K562 (cell line): ENCODE results near the gene KIF23. TPM values are rescaled to one million over a fixed set of nuclear protein-coding genes. Genes with fewer than 3 reads are reported as not detected.

Experiments
- AFF4 ChIP-seq: sonication (generic); formaldehyde crosslinking; IDR thresholded peaks from 2 replicates; pipeline ENCODE4 v1.8.0; 2023; ENCODE audit warnings: mild to moderate bottlenecking, missing genetic modification reagents
- ATF1 ChIP-seq, 2 experiments: fragments of 450-650 bp in 1 of 2; IDR thresholded peaks; 2 replicates each; pipeline ENCODE4 v1.6.1; 2016; ENCODE audit warnings: missing compliant biosample characterization in 1 of 2, missing genetic modification characterization in 1 of 2
- BRCA1 ChIP-seq, 2 experiments: fragments of 450-650 bp in 1 of 2; sonication (generic) in 1 of 2; formaldehyde crosslinking in 1 of 2; IDR thresholded peaks; 2 replicates each; pipeline versions ENCODE4 v1.5.0 to v1.6.1; 2017 to 2020; ENCODE audit warnings: mild to moderate bottlenecking in 1 of 2, missing genetic modification reagents in 1 of 2
- DPF2 ChIP-seq: fragments of 450-650 bp; IDR thresholded peaks from 2 replicates; pipeline ENCODE4 v1.6.1; 2016
- HDGF ChIP-seq: fragments of 450-650 bp; IDR thresholded peaks from 2 replicates; pipeline ENCODE4 v1.6.1; 2016
- HEY1 ChIP-seq: fragments of 250-450 bp; sonication (Bioruptor Pico); IDR thresholded peaks from 2 replicates; pipeline ENCODE4 v1.5.0; 2020; ENCODE audit warnings: mild to moderate bottlenecking, moderate library complexity, borderline replicate concordance
- HNRNPK ChIP-seq: fragments of 200-400 bp; formaldehyde crosslinking; IDR thresholded peaks from one replicate; pipeline ENCODE4 v1.6.1; 2018; ENCODE audit warnings: mild to moderate bottlenecking, low read depth, low read length; ENCODE audit not compliant: poor library complexity, severe bottlenecking
- JUNB ChIP-seq: fragments of 450-650 bp; formaldehyde crosslinking; conservative IDR thresholded peaks from 2 replicates; pipeline ENCODE4 v1.4.0; 2020; ENCODE audit warnings: mild to moderate bottlenecking
- KDM5B ChIP-seq: fragments of 200-600 bp; sonication (generic); IDR thresholded peaks from 2 replicates; pipeline ENCODE4 v1.6.1; 2012; ENCODE audit warnings: low read depth, mild to moderate bottlenecking, moderate library complexity, low read length, control low read depth, inconsistent platforms; ENCODE audit not compliant: insufficient replicate concordance
- MIER1 ChIP-seq: fragments of 450-650 bp; IDR thresholded peaks from 2 replicates; pipeline ENCODE4 v1.6.1; 2016; ENCODE audit warnings: antibody characterized with exemption, mild to moderate bottlenecking, low read depth
- NEUROD1 ChIP-seq: fragments of 150-350 bp; IDR thresholded peaks from 2 replicates; pipeline ENCODE4 v1.6.1; 2014; ENCODE audit warnings: borderline replicate concordance, low read length, low read depth; ENCODE audit not compliant: partially characterized antibody
- NR4A1 ChIP-seq, 2 experiments: fragments of 250-450 bp in 1 of 2; fragments of 450-650 bp in 1 of 2; sonication (Bioruptor Pico) in 1 of 2; IDR thresholded peaks; 2 replicates each; pipeline versions ENCODE4 v1.4.0 to v1.6.1; 2016 to 2020; ENCODE audit warnings: mild to moderate bottlenecking in 2 of 2, missing compliant biosample characterization in 1 of 2, missing genetic modification characterization in 1 of 2, moderate library complexity in 1 of 2
- RB1 ChIP-seq: fragments of 450-650 bp; IDR thresholded peaks from 2 replicates; pipeline ENCODE4 v1.6.1; 2017; ENCODE audit warnings: low read depth, mild to moderate bottlenecking
- STAT5A ChIP-seq: IDR thresholded peaks from 2 replicates; pipeline ENCODE4 v1.6.1; 2012; ENCODE audit warnings: low read length, inconsistent platforms, borderline replicate concordance
- ZBTB1 ChIP-seq: sonication (generic); formaldehyde crosslinking; IDR thresholded peaks from 2 replicates; pipeline ENCODE4 v1.8.1; 2023; ENCODE audit warnings: missing genetic modification reagents, low read depth, mild to moderate bottlenecking, borderline replicate concordance
- ZFX ChIP-seq: sonication (generic); formaldehyde crosslinking; IDR thresholded peaks from 2 replicates; pipeline ENCODE4 v1.8.0; 2022; ENCODE audit warnings: mild to moderate bottlenecking, missing genetic modification reagents, moderate library complexity
- ZKSCAN8 ChIP-seq: fragments of 200-800 bp; sonication (Bioruptor generic); IDR thresholded peaks from 2 replicates; pipeline ENCODE4 v1.6.1; 2016; ENCODE audit warnings: missing genetic modification characterization, missing compliant biosample characterization
- ZNF143 ChIP-seq: sonication (generic); formaldehyde crosslinking; IDR thresholded peaks from 2 replicates; pipeline ENCODE4 v1.9.0; 2022; ENCODE audit warnings: mild to moderate bottlenecking, missing genetic modification reagents
- ZNF197 ChIP-seq: fragments of 200-800 bp; sonication (Bioruptor generic); IDR thresholded peaks from 2 replicates; pipeline ENCODE4 v1.6.1; 2016; ENCODE audit warnings: low read depth, missing genetic modification characterization, missing compliant biosample characterization
- ZNF253 ChIP-seq: fragments of 250-450 bp; sonication (Bioruptor Pico); conservative IDR thresholded peaks from 2 replicates; pipeline ENCODE4 v1.6.1; 2021; ENCODE audit warnings: mild to moderate bottlenecking
- ZNF830 ChIP-seq: fragments of 250-450 bp; sonication (Bioruptor Pico); IDR thresholded peaks from 2 replicates; pipeline ENCODE4 v1.5.0; 2021; ENCODE audit warnings: mild to moderate bottlenecking
- polyA plus RNA-seq, 8 experiments: library from polyadenylated mRNA; depleted of rRNA in 4 of 8; stranded (reverse) in 5 of 8; unstranded in 3 of 8; fragments of >200 nt; fragmentation: Nextera tagmentation in 2 of 8; fragmentation: Illumina TruSeq in 1 of 8; extraction: Ambion mirVana in 2 of 8; extraction: Trizol in 1 of 8; gene quantifications; 2 replicates each; pipeline versions ENCODE4 v1.2.1 to v1.2.3, GENCODE V29; 2011 to 2014; ENCODE audit warnings: inconsistent platforms in 1 of 8, missing spikeins in 1 of 8
- total RNA-seq, 7 experiments: library from RNA; depleted of rRNA in 6 of 7; stranded (reverse); fragments of >200 nt in 6 of 7; fragmentation: Illumina TruSeq in 2 of 7; extraction: Trizol in 2 of 7; gene quantifications; 2 replicates each; pipeline versions ENCODE4 v1.2.1 to v1.2.3, GENCODE V29; 2011 to 2021; ENCODE audit warnings: low replicate concordance in 1 of 7
- TF ChIP-seq, protein P1 (sequence below): IDR thresholded peaks from 2 replicates; pipeline ENCODE4 v1.6.1; 2011; ENCODE audit warnings: borderline replicate concordance, low read depth, mild to moderate bottlenecking, moderate library complexity, low read length; ENCODE audit not compliant: insufficient read depth, poor library complexity, severe bottlenecking

KIF23 gene
- total and polyA plus RNA-seq, 9 of the 15 experiments (the other 6 are each of a cell fraction or from before 2014, with no cell fraction given): 29.4 to 58.2 (median 41.9) TPM

DNA sequence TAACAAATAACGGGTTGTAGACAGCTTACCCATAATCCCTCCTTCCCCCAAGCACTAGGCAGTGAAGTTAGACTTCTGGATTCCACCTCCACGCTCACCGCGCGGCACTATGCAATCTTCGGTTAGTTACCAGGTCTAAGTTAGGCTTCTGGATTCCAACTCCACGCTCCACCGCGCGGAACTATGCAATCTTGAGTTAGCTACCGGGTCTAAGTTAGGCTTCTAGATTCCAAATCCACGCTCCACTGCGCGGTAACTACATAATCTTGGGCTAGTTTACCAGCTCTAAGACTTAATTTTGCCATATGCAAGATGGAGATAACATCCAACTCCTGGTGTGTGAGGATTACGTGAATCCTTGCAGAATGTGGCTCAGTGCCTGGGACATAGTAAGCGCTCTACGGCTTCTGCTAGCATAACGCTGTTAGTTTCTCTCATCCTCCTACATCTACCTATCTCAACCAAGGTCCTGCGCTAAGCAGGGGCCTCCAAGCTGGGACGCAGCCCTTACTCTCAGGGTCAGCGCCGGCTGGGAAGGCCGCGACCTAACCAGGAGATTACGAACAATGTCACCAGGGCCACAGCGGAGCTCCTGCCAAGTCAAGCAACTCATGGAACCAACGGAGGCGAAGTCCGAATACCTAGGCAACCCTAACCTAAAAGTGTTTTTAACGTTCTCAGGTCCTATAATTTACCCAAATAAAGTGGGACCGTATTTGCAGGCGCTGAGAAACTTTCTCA, 38.0 kb downstream of the KIF23 start (continued):
- TF ChIP-seq KDM5B: no peak
- peak; percentile 29 for TF ChIP-seq NEUROD1
- TF ChIP-seq STAT5A: peak; percentile 48; the same call in 1 of the 2 replicates
- peak; percentile 98 for TF ChIP-seq ZFX (CRISPR knock-in tag)
- no peak for TF ChIP-seq ZKSCAN8
- no peak for TF ChIP-seq HNRNPK
- peak; percentile 54; the same call in 1 of the 2 replicates for TF ChIP-seq ZNF143
- peak; percentile 100 for TF ChIP-seq BRCA1 (IDR thresholded peaks at IDR 0.05)
- TF ChIP-seq BRCA1 (CRISPR knock-in tag; IDR thresholded peaks at IDR 0.05): no peak
- TF ChIP-seq AFF4: no peak
- TF ChIP-seq ZBTB1 (CRISPR knock-in tag): no peak
- 0 out of 2 replicates have a peak, but pooled peaks have one; percentile 1 for TF ChIP-seq RB1
- TF ChIP-seq MIER1: no peak
- no peak for TF ChIP-seq JUNB (CRISPR knock-in tag)
- peak; percentile 57 for TF ChIP-seq DPF2
- TF ChIP-seq ZNF253 (CRISPR knock-in tag): no peak
- TF ChIP-seq ZNF830: no peak
- TF ChIP-seq HDGF: 0 out of 2 replicates have a peak, but pooled peaks have one; percentile 26
- no peak for TF ChIP-seq NR4A1 (CRISPR knock-in tag; IDR thresholded peaks at IDR 0.05)
- 0 out of 2 replicates have a peak, but pooled peaks have one; percentile 27 for TF ChIP-seq NR4A1 (tag; IDR thresholded peaks at IDR 0.05)
- no peak for TF ChIP-seq ATF1 (CRISPR knock-in tag; IDR thresholded peaks at IDR 0.05)
- TF ChIP-seq ATF1 (tag; IDR thresholded peaks at IDR 0.05): no peak; the same call in none of the 2 replicates
- TF ChIP-seq, protein P1, sequence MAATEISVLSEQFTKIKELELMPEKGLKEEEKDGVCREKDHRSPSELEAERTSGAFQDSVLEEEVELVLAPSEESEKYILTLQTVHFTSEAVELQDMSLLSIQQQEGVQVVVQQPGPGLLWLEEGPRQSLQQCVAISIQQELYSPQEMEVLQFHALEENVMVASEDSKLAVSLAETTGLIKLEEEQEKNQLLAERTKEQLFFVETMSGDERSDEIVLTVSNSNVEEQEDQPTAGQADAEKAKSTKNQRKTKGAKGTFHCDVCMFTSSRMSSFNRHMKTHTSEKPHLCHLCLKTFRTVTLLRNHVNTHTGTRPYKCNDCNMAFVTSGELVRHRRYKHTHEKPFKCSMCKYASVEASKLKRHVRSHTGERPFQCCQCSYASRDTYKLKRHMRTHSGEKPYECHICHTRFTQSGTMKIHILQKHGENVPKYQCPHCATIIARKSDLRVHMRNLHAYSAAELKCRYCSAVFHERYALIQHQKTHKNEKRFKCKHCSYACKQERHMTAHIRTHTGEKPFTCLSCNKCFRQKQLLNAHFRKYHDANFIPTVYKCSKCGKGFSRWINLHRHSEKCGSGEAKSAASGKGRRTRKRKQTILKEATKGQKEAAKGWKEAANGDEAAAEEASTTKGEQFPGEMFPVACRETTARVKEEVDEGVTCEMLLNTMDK: no peak
- no peak for TF ChIP-seq ZNF197 (CRISPR knock-in tag)
- 0 out of 2 replicates have a peak, but pooled peaks have one; percentile 49 for TF ChIP-seq HEY1 (CRISPR knock-in tag)
